Keratinocyte (primary cell): ENCODE data around the gene ETV3. TPM values are rescaled to one million over a fixed set of nuclear protein-coding genes. Genes with fewer than 3 reads are reported as not detected.

Experiments used
- DNase-seq: peaks from one replicate; pipeline ENCODE4 v3.0.0-alpha.2; 2011; ENCODE audit warnings: low read depth, missing footprints, low spot score
- FAIRE-seq: peaks from 2 replicates; lab custom pipeline; 2011; peaks lifted over from hg19 to GRCh38; lab: Jason Lieb, UNC
- H2AFZ ChIP-seq: 2 replicates; pipeline ENCODE4 v1.6.0; 2012; ENCODE audit warnings: low read length, control low read depth, inconsistent platforms; ENCODE audit not compliant: control insufficient read depth
- H3K27ac ChIP-seq: 2 replicates; pipeline ENCODE4 v1.5.1; 2011; ENCODE audit warnings: low read length; ENCODE audit not compliant: control insufficient read depth, insufficient read depth
- H3K27me3 ChIP-seq: 3 replicates; pipeline ENCODE4 v1.6.0; 2011; ENCODE audit warnings: low read length; ENCODE audit not compliant: control insufficient read depth, insufficient read depth; ENCODE audit errors: extremely low read depth
- H3K36me3 ChIP-seq, 2 experiments: 2 replicates in 1 of 2; 3 replicates in 1 of 2; pipeline ENCODE4 v1.5.1; 2011; ENCODE audit warnings: low read length in 2 of 2, mild to moderate bottlenecking in 1 of 2; ENCODE audit not compliant: control insufficient read depth in 2 of 2, insufficient read depth in 2 of 2; ENCODE audit errors: extremely low read depth in 1 of 2
- H3K4me1 ChIP-seq: 3 replicates; pipeline ENCODE4 v1.5.1; 2011; ENCODE audit warnings: low read length; ENCODE audit not compliant: control insufficient read depth, insufficient read depth; ENCODE audit errors: extremely low read depth
- H3K4me2 ChIP-seq: 3 replicates; pipeline ENCODE4 v1.6.0; 2011; ENCODE audit warnings: low read depth, low read length; ENCODE audit not compliant: control insufficient read depth, insufficient read depth; ENCODE audit errors: extremely low read depth
- H3K4me3 ChIP-seq, 3 experiments: fragments of 200-600 bp in 1 of 3; sonication (generic) in 1 of 3; 2 replicates in 2 of 3; 3 replicates in 1 of 3; pipeline ENCODE4 v1.5.1; 2011 to 2016; ENCODE audit warnings: low read length in 3 of 3, mild to moderate bottlenecking in 3 of 3, control low read depth in 2 of 3, inconsistent platforms in 1 of 3, low read depth in 1 of 3, mixed read lengths in 1 of 3, mixed run types in 1 of 3, moderate library complexity in 1 of 3; ENCODE audit not compliant: control insufficient read depth in 2 of 3, insufficient read depth in 2 of 3; ENCODE audit errors: extremely low read depth in 1 of 3
- H3K79me2 ChIP-seq: 2 replicates; pipeline ENCODE4 v1.6.0; 2012; ENCODE audit warnings: low read length; ENCODE audit not compliant: control insufficient read depth, insufficient read depth
- H3K9ac ChIP-seq: 3 replicates; pipeline ENCODE4 v1.6.0; 2011; ENCODE audit warnings: low read length; ENCODE audit not compliant: control insufficient read depth, insufficient read depth; ENCODE audit errors: extremely low read depth
- H3K9me1 ChIP-seq: 3 replicates; pipeline ENCODE4 v1.6.0; 2011; ENCODE audit warnings: low read length; ENCODE audit not compliant: control insufficient read depth, insufficient read depth; ENCODE audit errors: extremely low read depth
- H3K9me3 ChIP-seq: 2 replicates; pipeline ENCODE4 v1.5.1; 2012; ENCODE audit warnings: low read depth, low read length; ENCODE audit not compliant: control insufficient read depth
- H4K20me1 ChIP-seq: 3 replicates; pipeline ENCODE4 v1.6.0; 2011; ENCODE audit warnings: low read length; ENCODE audit not compliant: control insufficient read depth, insufficient read depth; ENCODE audit errors: extremely low read depth
- EZH2 ChIP-seq: IDR thresholded peaks from one replicate; pipeline ENCODE4 v1.6.1; 2012; ENCODE audit warnings: inconsistent platforms, mild to moderate bottlenecking, low read length, moderate library complexity
- dilution Hi-C: fragments of 300-500 bp; cut with MboI; formaldehyde crosslinking; loops from one replicate; pipeline ENCODE4 v1.7.0; 2020; ENCODE audit warnings: low sequenced_read_pairs; ENCODE audit not compliant: extremely low pct_ligation_motif_present
- polyA plus RNA-seq, 5 experiments: library from polyadenylated mRNA; depleted of rRNA in 3 of 5; stranded (reverse) in 3 of 5; stranded (forward) in 1 of 5; unstranded in 1 of 5; fragments of >200 nt; gene quantifications; 1 replicate in 1 of 5; 2 replicates in 3 of 5; 3 replicates in 1 of 5; pipeline versions ENCODE4 v1.2.1 to v1.2.3, GENCODE V29; 2011 to 2012; ENCODE audit warnings: missing spikeins in 2 of 5, low read depth in 1 of 5, low replicate concordance in 1 of 5
- TF ChIP-seq, protein P1 (sequence below), 3 experiments: IDR thresholded peaks in 1 of 3; conservative IDR thresholded peaks in 1 of 3; optimal IDR thresholded peaks in 1 of 3; 2 replicates in 2 of 3; 3 replicates in 1 of 3; pipeline versions ENCODE3 to v1.5.1; 2011; ENCODE audit warnings: low read length in 3 of 3, mild to moderate bottlenecking in 3 of 3, moderate library complexity in 2 of 3, control low read depth in 1 of 3, inconsistent platforms in 1 of 3; ENCODE audit not compliant: insufficient read depth in 2 of 3; ENCODE audit errors: extremely low read depth in 1 of 3

Gene ETV3
- polyA plus RNA-seq, 1 donor (not counting 4 experiments of a cell fraction or from before 2014, with no cell fraction given) = 22.3 TPM

DNA sequence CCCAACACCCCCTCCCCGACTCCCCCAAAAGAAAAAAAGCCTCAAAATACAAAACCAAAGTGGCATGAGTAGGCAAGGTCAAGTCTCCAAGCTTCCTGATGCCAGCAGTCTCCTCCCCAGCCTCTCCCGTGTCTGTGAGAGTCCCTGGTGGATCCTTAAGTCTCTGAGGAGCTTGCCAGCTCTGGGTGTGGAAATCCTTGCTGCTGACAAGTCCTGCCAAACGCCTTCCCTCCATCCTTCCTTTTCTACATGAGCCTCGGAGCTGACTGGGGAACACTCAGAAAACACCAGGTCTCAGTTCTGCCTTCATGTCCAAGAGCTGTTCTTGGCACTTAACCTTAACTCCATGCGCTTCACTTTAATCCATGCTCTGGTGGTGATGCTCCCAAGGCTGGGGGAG lies 34.9 kb downstream of the ETV3 start:
- H2AFZ ChIP-seq = no peak overlapping the region
- no peaks in the 10 kb centered on the region for H3K9me3 ChIP-seq
- DNase-seq (no peak), FAIRE-seq (no peak)
- H3K4me2 ChIP-seq = no peak overlapping the region
- no peak overlapping the region for H3K9ac ChIP-seq
- H3K36me3 ChIP-seq = no peaks in the 10 kb centered on the region
- H3K4me1 ChIP-seq = peaks cover 9% of the 10 kb centered on the region
- H3K4me3 ChIP-seq = no peak overlapping the region
- H3K9me1 ChIP-seq = no peaks in the 10 kb centered on the region
- no peak overlapping the region for H3K27ac ChIP-seq
- no peaks in the 10 kb centered on the region for H3K79me2 ChIP-seq
- dilution Hi-C loops = no loop called here
- TF ChIP-seq EZH2 = no peak
- TF ChIP-seq, protein P1, sequence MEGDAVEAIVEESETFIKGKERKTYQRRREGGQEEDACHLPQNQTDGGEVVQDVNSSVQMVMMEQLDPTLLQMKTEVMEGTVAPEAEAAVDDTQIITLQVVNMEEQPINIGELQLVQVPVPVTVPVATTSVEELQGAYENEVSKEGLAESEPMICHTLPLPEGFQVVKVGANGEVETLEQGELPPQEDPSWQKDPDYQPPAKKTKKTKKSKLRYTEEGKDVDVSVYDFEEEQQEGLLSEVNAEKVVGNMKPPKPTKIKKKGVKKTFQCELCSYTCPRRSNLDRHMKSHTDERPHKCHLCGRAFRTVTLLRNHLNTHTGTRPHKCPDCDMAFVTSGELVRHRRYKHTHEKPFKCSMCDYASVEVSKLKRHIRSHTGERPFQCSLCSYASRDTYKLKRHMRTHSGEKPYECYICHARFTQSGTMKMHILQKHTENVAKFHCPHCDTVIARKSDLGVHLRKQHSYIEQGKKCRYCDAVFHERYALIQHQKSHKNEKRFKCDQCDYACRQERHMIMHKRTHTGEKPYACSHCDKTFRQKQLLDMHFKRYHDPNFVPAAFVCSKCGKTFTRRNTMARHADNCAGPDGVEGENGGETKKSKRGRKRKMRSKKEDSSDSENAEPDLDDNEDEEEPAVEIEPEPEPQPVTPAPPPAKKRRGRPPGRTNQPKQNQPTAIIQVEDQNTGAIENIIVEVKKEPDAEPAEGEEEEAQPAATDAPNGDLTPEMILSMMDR (optimal IDR thresholded peaks at IDR 0.05 in 1 of 3, IDR thresholded peaks at IDR 0.05 in 1 of 3, conservative IDR thresholded peaks at IDR 0.05 in 1 of 3; ENCODE audit: extremely low read depth in 1 of 3, insufficient read depth in 2 of 3, low read length in 3 of 3) = no peak
- peaks cover 27% of the 10 kb centered on the region for H3K27me3 ChIP-seq
- no peaks in the 10 kb centered on the region for H4K20me1 ChIP-seq

DNA sequence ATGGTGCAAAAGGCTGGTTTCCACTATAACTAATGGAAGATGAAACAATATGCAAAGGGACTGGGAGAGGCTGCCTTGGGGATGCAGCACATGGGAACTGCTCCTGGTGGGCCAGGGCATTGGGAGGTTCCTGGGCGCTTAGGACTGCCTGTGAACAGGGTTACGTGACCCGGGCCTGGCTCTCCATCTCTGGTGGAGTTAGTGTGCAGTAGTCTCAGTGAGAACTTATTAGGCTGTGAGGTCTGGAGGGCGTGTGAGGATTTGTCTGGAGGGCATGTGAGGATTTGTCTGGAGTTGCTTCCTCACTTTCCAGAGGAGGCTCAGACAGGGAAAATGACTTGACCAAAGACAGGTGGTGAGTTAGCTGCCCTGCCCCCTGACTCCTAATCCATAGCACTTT lies 37.0 kb downstream of the ETV3 start:
- no peak overlapping the region for H3K27ac ChIP-seq
- H3K4me3 ChIP-seq = no peak overlapping the region
- H3K9me3 ChIP-seq = no peaks in the 10 kb centered on the region
- peaks cover 14% of the 10 kb centered on the region for H3K27me3 ChIP-seq
- dilution Hi-C loops = no loop called here
- FAIRE-seq (peak; percentile 26), DNase-seq (no peak)
- no peak overlapping the region for H3K9ac ChIP-seq
- H3K4me2 ChIP-seq = no peak overlapping the region
- H2AFZ ChIP-seq = no peak overlapping the region
- peaks cover 5% of the 10 kb centered on the region for H3K4me1 ChIP-seq
- H3K9me1 ChIP-seq = no peaks in the 10 kb centered on the region
- TF ChIP-seq, protein P1 (optimal IDR thresholded peaks at IDR 0.05 in 1 of 3, IDR thresholded peaks at IDR 0.05 in 1 of 3, conservative IDR thresholded peaks at IDR 0.05 in 1 of 3; ENCODE audit: extremely low read depth in 1 of 3, insufficient read depth in 2 of 3, low read length in 3 of 3) = no peak
- TF ChIP-seq EZH2 = no peak
- no peaks in the 10 kb centered on the region for H3K79me2 ChIP-seq
- no peaks in the 10 kb centered on the region for H3K36me3 ChIP-seq
- no peaks in the 10 kb centered on the region for H4K20me1 ChIP-seq
